MV-4-11 (cell line): ENCODE results near the gene SMARCB1.
A peak's percentile ranks its signal among the peaks of the same experiment; 100 is the strongest.
"Not testable (repeated sequence)": the region's sequence is repeated elsewhere in the genome, so short reads cannot be mapped to it uniquely, and the experiment has no call there.

Source experiments
- DNase-seq: peaks from one replicate; lab custom pipeline; 2025; lab: John Stamatoyannopoulos, UW

Gene SMARCB1

DNA sequence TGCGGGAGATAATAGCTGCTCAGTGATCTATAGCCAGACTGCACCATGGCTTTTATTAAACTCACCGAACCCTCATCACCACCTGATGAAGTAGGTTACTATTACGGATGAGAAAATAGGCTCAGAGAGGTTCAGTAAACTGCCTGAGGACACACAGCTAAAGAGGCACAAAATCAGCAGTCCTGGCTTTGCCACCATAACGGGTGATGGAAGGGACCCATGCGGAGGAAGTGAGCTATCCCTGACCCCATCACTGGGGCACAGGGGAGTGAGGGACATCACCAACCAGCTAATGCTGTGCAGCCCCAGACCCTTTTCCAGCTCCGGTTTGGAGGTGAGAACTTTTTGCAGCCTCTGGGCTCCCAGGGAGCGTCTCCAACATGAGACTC is 59.3 kb downstream of the SMARCB1 start:
- DNase-seq: no peak

DNA sequence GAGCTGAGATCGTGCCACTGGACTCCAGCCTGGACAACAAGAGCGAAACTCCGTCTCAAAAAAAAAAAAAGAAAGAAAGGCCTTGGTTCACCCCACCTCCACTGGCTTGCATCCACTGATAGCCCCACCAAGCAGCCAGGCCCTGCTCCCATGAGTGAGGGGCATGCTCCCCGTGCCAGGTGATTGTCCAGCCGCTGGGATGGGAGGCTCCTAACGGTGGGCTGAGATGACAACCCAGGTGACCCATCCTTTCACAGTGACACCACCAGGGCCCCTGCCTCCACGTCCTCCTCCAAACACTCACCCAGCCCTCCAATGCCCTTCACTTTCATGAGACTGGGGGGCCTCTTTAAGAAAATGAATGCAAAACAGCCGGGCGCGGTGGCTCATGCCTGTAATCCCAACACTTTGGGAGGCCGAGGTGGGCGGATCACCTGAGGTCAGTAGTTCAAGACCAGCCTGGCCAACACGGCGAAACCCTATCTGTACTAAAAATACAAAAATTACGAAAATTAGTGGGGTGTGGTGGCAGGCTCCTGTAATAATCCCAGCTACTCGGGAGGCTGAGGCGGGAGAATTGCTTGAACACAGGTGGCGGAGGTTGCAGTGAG is 60.6 kb downstream of the SMARCB1 start:
- DNase-seq: no peak

DNA sequence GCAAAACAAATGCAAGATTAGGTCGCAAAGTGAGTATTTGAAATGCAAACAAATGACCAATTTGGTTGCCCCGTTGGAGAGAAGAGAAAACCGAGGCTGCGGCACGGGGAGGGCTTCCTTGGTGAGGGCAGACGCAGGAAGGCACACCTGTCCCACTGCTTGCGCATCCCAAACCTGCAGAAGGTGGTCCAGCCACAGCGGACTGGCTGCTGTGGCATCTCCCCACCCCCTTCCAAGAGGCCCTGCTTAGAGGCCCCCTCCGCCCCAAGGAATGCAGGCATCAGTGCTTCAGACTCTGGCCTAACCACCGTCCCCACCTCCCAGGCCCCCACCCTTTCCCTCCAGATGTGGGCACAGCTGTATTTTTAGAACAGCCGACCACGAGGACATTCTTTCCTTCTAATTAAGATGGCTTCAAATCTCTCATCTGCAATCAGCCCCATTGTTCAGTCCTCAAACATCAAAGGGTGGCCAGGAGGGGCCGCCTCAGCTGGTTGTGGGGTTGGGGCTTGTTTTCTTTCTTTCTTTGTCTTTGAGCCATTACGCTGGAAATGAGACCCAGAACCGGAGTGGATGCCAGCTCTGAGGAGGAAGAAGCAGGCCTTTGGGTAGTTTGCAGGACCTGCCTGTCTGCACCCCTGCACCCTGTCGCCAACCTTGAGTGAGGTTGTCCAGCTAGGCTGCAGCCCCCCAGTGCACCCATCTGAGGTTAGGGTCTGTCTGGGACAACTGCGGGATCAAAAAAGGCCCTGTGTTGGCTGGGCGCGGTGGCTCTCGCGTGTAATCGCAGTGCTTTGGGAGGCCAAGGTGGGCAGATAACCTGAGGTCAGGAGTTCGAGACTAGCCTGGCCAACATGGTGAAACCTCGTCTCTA is 61.5 kb downstream of the SMARCB1 start:
- no peak for DNase-seq

DNA sequence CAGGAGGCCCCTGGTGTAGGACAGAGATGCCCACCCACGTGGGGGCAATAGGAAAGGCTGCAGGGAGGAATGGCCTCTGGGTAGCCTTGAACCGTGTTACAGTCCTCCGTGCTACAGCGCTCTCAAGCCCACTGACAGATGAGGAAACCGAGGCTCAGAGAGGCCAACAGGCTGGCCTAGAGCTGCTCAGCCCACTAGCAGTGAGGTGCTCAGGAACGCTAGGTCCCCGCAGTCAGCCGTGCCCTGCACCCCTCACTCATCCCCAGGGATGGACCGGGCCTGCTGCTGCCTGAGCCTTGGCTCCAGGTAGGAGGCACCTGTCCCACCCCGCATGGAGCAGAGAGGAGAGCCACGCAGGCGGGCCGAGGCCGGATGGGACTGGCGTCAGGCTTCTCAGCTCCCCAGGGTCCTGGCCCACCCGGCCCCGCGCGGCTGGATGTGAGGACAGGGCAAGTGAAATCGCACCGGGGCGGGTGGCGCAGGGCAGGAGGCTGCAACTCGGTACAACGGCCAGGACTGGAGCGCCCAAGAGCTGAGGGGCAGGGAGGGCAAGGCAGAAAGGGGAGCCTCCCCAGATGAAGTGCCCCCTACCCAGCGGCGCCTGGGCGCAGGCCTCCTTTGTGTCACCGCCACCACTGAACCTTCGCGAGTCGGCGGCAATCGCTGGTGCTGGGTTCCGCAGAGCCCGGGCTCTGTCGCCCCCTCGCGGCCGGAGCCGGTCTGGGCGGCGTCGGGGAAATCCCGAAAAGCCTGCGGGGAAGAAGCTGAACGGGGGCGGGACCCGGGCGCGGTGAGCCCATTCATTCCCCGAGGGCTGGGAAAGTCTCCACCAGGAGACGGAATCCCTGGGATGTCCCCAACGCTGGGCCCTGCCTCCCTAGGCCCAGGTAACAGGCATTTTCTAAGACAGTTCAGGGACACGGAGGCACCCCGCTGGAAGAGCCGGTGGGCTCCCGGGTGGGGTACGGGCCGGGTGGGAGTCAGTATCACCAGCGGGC is 62.5 kb downstream of the SMARCB1 start:
- peak; percentile 37 for DNase-seq

DNA sequence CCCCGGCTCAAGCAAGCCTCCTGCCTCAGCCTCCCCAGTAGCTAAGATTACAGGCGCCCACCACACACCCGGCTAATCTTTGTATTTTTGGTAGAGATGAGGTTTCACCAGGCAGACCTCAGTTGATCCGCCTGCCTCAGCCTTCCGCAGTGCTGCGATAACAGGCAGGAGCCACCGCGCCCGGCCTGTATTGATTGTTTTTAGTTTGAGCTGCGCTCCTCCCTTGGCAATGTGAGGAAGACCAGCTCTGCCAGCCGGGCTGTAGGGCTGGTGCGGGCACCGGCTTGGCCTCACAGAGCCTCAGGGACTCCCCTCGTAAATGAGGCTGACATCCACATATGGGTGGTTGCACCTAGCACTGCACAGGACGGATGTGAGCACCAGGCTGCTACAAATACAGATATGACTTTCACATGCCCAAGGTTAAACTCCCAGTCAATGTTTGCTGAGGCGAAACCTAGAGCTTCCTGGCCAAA is 63.4 kb downstream of the SMARCB1 start:
- DNase-seq: no peak

DNA sequence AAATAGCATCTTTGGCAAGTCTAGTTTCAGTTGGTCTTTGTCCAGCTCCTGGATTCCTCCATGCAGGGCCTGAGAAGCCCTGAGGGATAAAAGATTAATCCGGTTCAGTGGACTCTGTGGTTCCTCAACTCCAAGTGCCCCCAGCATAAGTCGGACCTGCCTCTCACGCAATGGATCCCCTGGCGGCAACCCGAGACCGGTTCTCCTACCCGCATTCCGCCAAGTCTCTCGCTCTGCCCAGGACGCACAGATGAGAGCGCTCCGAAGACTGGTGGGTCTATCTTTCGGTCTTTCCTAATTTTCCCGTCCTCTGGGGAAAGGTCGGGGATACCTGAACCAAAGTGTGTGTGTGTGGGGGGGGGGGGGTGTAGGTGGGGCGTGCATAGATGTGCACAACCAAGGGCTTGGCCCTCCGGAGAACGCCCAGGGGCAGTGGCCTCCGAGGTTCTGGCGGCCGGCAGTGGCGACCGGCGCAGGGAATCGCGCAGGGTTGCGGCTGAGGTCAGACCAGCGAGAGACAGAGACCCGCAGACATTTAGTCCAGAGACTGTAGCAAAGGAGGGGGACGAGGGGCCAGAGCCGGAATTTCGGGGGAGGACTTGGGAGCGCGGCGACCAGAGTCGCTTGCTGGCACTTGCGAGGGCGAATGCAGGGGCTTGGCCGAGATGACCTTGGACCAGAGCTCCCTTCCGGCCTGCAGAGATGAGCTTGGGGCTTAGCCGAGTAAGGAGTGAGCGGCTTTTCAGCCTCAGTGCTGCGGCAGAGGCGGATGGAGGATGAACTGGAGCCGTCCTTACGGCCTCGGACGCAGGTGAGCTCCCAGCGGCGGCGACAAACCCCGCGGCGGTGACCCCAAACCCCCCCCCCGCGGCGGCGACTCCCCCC is 70.2 kb downstream of the SMARCB1 start:
- DNase-seq: peak; percentile 21

DNA sequence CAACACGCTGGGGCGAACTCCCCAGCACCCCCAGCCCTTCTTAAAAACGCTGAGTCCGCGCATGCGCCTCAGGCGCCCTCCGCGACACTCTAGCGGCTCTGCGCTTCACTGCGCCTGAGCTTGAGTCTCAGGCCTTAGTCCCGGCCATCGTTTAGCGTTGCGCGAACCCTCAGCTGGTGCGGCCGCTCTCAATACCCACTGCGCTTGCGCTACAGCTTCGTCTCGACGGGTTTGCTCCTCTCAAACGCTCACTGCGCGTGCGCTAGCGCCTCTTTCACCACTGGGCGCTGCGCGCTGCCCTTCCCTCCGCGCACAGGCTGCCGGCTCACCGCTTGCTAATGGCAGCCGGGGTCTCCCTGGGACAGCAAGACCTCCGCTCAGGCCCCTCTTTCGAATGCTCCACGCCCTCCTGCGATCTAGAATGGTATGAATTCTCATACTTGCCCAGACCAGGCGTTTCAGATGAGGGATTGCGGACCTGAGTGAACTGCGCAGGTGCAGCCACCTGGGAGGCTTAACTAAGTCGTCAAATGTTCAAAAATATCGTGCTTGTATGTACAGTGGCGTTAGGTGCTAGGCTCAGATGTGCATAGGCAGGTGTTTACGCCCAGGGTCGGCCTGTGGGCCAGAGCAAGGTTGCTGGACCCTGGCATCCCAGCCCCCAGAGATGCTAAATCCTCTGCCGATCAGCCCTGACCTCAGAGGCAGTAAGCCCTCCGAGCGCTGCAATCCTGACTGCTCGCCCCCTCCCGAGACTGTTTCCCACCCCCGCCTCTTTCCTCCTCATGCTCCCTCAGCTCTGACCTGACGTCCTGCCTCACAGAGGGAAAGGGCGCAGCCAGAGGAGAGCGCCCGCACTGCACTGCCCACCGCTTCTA is 71.1 kb downstream of the SMARCB1 start, which contains the start of gene SLC2A11:
SLC2A11 (plus strand) TSS at position 270 of the 878 bp plus-strand sequence; CDS start at position 395, 125 bp downstream.
- DNase-seq: peak; percentile 99

DNA sequence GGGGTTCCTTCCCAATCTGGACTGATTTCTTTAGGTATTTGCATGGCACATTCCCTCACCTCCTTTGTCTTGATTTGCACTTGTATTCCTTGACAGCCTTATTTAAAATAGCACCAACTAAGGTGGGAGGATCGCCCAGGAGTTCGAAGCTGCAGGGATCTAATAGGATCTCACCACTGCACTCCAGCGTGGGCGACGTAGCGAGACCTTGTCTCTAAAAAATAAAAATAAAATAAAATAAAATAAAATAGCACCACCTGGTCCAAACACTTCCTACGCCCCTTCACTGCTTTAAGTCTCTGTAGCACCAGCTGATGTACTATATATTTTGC is 71.7 kb downstream of the SMARCB1 start:
- no peak for DNase-seq

DNA sequence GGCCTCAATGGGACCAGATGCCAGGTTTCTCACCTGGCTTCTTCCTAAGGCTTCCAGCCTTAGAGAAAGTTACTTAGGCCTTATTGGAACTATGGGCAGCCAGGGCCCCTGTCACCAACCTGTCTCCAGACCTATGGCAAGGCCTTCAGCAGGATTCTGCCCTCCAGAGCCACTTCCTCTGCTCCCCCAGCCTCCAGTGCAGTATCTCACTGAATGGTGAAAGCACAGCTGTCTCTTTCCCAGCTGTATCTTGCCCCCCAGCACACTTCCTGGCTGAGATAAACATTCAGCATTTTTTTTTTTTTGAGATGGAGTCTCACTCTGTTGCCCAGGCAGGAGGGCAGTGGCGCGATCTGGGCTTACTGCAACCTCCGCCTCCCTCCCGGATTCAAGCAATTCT is 72.4 kb downstream of the SMARCB1 start:
- no peak for DNase-seq

DNA sequence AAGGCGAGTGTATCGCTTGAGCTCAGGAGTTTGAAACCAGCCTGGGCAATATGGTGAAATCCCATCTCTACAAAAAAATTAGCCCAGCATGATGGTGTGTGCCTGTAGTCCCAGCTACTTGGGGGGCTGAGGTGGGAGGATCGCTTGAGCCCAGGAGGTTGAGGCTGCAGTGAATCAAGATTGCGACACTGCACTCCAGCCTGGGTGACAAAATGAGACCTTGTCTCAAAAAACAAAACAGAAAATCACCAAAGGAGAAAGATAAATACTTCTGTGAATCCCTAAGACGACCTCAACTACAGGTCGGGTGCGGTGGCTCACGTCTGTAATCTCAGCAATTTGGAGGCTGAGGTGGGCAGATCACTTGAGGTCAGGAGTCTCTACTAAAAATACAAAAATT is 73.4 kb downstream of the SMARCB1 start:
- not testable (repeated sequence) for DNase-seq

DNA sequence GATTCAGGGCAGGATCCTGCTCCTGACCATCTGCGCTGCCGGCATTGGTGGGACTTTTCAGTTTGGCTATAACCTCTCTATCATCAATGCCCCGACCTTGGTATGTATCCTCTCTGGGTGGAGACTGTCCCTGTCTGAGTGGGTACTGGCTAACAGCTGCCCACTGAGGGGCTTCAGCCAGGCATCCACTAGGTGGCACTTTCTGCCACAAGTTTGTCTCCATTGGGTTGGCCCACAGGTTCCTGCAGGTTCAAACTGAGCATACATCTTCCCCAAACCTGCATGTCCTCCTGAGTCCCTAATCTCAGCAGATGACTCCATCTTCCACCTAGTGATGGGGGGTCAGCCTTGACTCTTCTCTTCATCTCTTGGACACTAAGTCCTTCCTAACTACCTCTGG is 75.3 kb downstream of the SMARCB1 start:
- DNase-seq: peak; percentile 17

DNA sequence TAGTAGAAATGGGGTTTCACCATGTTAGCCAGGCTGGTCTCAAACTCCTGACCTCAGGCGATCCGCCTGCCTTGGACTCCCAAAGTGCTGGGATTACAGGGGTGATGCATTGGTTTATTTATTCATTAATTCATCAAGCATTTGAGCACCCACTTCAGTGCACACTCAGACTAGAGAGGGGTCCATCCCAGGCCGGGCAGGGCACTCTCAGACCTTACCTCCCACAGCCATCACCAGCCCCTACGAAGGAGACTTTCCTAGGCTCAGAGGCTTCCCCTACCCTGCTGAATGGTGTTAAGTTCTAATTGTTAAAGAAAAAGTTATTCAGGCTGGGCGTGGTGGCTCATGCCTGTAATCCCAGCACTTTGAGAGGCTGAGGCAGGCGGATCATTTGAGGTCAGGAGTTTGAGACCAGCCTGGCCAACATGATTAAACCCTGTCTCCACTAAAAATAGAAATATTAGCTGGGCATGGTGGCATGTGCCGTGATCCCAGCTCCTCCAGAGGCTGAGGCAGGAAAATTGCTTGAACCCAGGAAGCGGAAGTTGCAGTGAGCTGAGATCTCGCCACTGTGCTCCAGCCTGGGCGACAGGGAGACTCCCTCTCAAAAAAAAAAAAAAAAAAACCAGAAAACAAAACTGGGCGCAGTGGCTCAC is 77.9 kb downstream of the SMARCB1 start:
- not testable (repeated sequence) for DNase-seq

DNA sequence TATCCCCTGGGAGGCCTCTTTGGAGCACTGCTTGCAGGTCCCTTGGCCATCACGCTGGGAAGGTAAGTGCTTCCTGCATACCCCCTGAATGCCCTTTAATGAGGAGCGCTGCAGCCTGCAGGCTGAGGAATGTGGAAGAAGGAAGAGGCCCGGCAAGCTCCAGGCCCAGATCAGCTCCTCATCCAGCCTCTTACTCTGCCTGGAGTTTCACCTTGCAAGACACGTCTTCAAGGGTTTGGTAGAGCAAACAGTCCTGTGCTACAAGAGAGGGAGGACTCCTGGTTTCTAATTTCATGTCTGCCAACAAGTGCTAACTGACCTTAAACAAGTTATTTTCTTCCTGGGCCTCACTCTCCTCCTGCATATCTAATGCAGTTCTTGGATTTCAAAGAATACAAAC is 81.8 kb downstream of the SMARCB1 start:
- DNase-seq: no peak

DNA sequence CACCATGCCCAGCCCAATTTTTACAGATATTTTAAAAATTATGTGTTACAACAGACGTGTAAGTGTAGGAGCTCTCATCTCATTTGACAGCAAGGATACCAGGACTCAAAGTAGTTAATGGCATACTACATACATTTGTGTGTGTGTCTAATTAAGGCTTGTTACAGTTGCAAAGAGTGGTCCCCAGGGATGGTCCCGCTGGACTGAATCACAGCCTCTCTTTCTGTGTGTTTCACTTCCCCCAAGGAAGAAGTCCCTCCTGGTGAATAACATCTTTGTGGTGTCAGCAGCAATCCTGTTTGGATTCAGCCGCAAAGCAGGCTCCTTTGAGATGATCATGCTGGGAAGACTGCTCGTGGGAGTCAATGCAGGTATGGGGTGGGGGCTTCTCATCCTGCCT is 88.1 kb downstream of the SMARCB1 start:
- DNase-seq: no peak

DNA sequence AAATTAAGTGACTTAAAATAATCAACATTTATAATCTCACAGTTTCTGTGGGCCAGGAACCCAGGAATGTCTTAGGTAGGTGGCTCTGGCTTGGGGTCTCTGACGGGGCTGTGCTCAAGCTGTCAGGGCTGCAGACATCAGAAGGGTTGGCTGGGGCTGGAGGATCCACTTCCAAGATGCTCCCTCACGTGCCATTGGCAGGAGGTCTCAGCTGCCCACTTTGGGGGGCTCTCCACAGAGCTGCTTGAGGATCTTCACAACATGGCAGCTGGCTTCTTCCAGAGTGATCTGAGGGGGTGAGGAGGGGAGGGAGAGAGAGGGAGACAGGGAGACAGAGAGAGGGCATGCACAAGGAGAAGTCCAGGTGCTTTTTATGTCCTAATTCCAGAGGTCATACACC is 89.0 kb downstream of the SMARCB1 start:
- DNase-seq: no peak

DNA sequence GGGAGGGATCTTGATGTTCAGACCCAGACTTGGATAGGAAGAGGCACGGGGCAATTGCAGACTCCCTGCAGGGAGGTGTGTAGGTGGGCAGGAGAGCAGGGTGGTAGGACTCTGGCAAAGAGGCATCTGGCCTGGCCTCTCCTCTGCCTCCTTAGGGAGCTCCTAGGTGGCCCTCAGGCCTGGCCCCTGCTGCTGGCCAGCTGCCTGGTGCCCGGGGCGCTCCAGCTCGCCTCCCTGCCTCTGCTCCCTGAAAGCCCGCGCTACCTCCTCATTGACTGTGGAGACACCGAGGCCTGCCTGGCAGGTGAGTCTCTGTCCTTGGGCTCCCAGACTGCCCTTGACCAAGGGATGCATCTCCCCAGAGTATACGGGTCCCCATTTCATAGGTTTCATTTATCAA is 90.8 kb downstream of the SMARCB1 start:
- no peak for DNase-seq

DNA sequence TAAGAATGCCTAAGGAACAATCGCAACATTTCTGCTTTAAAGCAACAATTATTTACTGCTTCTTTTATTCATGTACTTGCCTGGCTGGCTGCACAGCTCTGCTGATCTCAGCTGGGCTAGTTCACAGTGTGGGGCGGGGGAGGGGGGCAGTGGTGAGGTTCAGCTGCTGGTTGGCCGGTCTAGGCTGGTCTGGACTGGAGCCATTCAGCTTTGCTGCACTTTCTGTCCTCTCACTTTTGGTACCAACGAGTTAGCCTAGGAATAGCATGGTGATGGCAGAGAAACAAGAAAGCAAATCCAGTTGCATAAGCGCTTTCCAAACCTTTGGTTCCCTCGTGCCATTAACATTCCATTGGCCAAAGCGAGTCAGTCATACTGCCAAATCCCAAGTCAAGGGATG is 91.5 kb downstream of the SMARCB1 start:
- DNase-seq: no peak

DNA sequence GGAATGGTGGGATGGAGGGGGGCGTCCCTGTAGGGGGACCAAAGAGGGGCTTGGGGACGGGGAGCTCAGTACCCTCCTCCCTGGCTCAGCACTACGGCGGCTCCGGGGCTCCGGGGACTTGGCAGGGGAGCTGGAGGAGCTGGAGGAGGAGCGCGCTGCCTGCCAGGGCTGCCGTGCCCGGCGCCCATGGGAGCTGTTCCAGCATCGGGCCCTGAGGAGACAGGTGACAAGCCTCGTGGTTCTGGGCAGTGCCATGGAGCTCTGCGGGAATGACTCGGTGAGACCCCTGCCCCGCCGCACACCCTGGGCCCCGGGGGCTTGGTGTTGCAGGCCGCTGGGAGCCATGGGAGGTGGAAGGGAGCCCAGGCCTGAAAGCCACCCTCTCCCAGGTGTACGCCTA is 95.6 kb downstream of the SMARCB1 start:
- no peak for DNase-seq

DNA sequence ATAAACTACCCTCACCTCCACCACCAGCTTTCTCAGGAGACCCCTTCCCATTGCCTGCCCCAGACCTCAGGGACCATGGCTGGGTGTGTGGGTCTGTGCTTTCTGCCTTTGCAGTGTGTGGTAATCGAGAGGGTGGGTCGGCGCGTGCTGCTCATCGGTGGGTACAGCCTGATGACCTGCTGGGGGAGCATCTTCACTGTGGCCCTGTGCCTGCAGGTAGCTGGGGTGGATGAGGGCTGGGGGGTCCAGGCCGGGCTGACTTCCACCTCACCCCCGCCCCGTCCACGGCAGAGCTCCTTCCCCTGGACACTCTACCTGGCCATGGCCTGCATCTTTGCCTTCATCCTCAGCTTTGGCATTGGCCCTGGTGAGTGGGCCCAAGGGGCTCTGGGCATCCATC is 96.9 kb downstream of the SMARCB1 start:
- no peak for DNase-seq

DNA sequence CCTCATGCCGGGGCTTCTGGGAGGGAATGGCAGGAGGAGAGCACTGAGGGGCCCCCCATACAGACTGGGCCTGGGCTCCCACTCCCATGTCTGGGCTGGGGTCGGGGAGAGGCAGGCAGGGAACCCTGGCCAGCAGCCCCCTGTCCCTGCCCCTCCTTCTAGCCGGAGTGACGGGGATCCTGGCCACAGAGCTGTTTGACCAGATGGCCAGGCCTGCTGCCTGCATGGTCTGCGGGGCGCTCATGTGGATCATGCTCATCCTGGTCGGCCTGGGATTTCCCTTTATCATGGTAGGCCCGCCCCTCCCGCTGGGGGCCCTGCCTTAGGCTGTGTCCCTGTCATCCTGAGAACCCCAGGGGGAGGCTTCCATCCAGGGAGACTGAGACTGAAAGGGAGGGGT is 97.4 kb downstream of the SMARCB1 start:
- DNase-seq: no peak
